ENCODE results near the gene SP110.
"Not testable (repeated sequence)": the region's sequence is repeated elsewhere in the genome, so short reads cannot be mapped to it uniquely, and the experiment has no call there.

Gene SP110

GRCh38 chr2:230219419-230220331 lies at the start of gene SP110:
TSS of gene SP110 (minus strand) at chr2:230219984. CDS start at chr2:230216927, 3,057 bp downstream.
- peak; percentile 69 for DNase-seq

DNA sequence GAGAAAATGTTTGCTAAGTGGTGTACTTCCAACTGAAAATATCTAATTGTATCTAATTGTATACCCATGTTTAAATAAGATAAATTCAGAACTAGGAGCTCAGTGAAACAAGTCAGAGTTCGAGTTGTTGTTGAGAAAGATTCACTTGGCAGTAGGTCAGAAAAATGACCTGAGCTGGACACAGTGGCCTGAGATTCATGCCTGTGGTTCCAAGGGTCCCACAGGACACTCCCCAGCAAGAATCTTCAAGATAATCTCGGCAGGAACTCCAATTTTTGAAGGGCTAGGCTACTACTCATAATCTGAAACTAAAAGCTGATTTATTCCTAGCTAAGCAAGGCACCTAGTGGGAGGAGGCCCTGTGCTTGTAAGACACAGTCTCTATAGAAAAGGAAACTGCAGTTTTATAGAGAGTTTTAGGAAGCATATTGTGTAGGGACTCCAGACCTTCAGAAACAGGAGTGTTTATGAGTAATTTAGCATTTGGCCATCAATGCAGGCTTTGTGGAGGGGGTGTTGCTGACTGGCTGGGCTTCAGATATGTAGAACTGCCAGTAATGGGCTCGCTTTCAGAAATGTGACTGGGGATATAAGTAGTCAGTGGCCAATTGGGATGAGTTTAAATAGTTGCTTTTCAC lies 48.9 kb upstream of the SP110 start:
- no peak for DNase-seq

GRCh38 chr2:230267556-230267955 lies 47.8 kb upstream of the SP110 start:
- no peak for DNase-seq

GRCh38 chr2:230267059-230267458 lies 47.3 kb upstream of the SP110 start:
- DNase-seq = no peak

DNA sequence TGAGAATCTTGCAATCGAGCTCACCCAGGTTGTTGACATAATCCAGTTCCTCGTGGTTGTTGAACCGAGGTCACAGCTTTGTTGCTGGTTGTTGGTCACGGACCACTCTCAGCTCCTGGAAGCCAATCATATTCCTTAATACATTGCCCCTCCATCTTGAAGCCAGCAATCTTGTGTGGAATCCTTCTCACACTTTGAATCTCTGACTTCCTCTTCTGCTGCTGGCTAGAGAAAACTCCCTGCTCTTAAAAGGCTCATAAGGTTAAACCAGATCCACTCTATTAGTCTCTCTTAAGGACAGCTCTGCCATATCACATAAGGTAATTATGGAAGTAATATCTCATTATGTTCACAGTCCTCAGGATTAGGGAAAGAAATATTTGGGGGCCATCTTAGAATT lies 46.9 kb upstream of the SP110 start:
- DNase-seq = no peak

- not testable (repeated sequence) for DNase-seq
Measured at GRCh38 chr2:230264945-230265344, 45.2 kb upstream of the SP110 start.

DNA sequence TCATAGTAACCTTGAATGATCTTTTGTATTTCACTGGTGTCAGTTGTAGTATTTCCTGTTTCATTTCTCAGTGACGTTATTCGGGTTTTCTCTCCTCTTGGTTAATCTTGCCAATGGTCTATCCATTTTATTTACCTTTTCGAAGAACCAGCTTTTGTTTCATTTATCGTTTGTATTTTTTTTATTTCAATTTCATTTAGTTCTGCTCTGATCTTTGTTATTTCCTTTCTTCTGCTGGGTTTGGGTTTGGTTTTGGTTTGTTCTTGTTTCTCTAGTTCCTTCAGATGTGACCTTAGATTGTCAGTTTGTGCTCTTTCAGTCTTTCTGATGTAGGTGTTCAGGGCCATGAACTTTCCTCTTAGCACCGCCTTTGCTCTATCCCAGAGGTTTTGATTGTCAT lies 42.5 kb upstream of the SP110 start:
- no peak for DNase-seq

DNA sequence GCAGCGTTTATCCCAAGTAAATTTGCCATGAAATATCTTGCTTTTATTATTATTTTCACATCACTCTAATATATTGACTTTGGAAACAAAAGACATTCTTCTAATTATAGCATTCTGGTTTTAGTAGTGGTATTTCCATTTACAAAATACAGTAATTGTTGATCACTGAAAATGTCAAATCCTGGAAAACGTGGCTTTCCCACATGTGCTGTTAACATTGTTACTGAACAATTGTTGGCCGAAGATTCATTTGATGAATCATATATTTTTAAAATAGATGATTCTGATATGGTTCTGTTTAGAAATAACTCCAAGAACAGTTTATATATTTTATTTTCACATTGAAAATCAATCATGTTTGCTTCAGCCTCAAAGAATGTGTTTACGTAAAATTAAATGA lies 38.7 kb upstream of the SP110 start:
- no peak for DNase-seq

DNA sequence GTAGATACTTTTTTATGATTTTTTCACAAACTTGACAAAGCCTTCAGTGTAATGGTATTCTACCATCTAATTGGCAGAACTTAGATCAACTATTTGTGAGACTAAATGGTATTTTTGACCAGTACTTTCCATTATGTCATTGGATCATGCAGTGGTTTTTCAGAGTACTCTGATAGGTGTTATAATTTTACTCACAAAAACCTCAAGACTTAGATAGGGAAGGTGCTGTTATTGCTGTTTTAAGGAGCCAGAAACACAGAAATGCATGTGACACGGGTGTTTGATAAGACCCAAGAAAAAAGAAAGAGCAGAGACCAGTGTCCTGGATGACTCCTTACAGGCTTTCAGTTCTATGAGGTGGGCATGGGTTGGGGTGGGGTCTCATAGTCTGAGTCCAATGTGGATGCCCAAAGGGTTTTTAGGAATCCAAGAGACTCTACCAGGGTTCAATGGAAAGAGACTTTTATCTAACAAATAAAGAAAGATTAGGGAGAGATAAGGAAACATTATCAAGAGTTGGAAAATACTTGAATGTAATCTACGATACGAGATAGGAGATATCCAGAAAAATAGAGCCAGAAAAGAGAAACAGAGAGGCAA lies 37.0 kb upstream of the SP110 start:
- DNase-seq = no peak

- no peak for DNase-seq
Measured at GRCh38 chr2:230254152-230254881, 34.5 kb upstream of the SP110 start.

GRCh38 chr2:230250231-230250630 lies 30.4 kb upstream of the SP110 start:
- no peak for DNase-seq

- no peak for DNase-seq
Measured at GRCh38 chr2:230246206-230246605, 26.4 kb upstream of the SP110 start.

GRCh38 chr2:230244211-230244610 lies 24.4 kb upstream of the SP110 start:
- no peak for DNase-seq

GRCh38 chr2:230234845-230235244 lies 15.1 kb upstream of the SP110 start:
- DNase-seq = no peak

GRCh38 chr2:230234122-230234722 lies 14.4 kb upstream of the SP110 start:
- DNase-seq = no peak

DNA sequence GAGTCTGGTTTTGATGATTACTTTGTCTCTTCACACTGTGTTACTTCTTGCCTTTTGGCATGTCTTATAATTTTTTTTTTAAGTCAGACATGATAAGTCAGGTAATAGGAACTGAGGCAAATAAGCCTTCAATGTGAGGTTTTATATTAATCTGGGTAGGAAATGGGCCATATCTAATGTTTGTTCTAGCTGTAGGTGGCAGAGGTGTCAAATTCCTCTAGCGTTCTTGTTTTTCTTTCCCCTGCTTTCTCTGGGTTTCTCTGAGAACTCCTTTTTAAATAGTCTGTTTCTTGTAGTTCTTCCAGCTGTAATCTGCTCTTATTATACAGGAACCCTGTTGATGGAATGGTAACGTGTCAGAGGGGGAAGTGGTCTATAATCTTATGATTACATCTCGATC lies 11.5 kb upstream of the SP110 start:
- DNase-seq = no peak

DNA sequence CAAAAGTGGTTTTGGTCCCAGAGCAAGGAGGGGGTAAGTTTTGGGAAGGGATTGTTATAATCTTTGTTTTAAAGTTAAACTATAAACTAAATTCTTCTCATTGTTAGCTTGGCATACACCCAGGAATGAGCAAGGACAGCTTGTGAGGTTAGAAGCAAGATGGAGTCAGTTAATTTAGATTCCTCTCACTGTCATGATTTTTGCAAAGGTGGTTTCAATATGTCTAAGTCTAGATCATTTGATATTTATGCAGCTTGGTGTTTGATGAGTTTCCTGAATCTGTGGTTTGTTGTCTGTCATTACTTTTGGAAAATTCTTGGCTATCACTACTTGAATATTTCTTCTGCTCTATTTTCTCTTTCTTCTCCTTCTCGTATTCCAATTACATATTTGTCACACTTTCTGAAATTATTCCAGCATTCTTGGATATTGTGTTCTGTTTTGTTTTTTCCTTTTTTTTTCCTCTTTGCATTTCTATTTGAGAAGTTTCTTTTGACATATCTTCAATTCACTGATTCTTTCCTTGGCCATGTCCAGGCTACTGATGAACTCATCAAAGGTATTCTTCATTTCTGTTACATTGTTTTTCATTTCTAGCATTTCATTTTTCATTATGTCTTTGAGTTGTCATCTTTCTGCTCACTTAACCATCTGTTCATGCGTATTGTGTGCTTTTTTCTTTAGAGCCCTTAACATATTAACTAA lies 10.9 kb upstream of the SP110 start:
- DNase-seq = no peak

DNA sequence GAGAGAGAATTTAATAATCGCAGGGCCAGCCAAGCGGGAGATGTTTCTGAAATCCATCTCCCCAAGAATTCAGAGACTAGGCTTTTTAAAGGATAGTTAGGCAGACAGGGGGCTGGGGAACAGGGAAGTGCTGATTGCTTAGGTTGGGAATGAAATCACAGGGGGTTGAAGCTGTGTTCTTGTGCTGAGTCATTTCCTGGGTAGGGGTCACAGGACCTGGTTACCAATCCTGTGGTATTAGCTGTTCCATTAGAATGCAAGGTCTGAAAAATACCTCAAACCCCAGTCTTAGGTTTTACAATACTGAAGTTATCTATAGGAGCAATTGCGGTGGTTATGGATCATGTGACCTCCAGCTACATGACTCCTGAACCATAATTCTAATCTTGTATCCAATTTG lies 10.3 kb upstream of the SP110 start:
- no peak for DNase-seq

- DNase-seq = no peak
Measured at GRCh38 chr2:230227216-230227615, 7.4 kb upstream of the SP110 start.

DNA sequence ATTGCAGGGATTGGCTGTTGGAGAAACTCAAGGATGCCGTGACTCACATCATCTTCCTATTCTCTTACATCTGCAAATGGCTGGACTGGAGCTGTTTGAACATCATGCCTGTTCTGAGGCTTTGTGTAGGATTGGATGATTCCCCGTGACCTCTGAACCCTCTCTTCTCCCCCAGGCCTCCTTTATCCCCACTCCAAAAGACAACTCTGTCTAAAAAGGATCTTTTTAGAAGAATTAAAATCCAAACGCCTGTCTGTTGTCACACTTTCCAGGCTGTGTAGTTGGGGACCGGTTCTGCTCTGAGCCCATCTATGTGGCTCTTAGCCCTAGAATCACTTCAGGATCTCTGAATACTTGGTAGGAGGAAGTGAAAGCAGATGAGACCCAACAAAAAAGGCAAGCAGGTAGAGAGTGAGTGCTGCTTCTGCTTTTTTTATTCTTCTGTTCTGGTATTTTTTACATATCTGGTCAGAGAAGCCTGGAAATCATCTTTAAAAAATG lies 6.3 kb upstream of the SP110 start:
- DNase-seq = no peak

DNA sequence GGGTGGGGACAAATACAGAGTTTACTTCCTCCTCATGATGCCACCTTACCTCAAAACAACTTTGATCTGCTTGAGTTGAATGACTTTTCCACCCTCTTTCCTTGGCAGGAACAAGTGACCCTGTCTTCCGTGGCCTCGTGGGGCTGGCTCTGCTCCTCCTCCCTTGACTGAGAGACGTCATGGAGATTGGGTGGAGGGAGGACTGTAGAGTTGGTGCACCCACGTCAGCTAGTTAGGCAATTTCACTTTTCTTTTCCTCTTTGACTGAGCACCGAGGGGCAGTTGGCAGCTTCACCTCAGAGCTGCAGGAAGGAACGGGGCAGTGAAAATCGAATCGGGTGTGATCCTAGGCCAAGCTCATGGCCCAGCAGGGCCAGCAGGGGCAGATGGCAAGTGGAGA lies 5.7 kb upstream of the SP110 start, which contains the start of gene SP140:
Gene SP140, plus strand, starts transcription at position 251 of the 400 bp plus-strand sequence. Its CDS starts 109 bp downstream, at position 360.
- peak; percentile 65 for DNase-seq

GRCh38 chr2:230224458-230224857 lies 4.7 kb upstream of the SP110 start:
- no peak for DNase-seq
